OCI-M2 (cell line): ENCODE results near the gene CHRM1.
"Not testable (repeated sequence)": the region's sequence is repeated elsewhere in the genome, so short reads cannot be mapped to it uniquely, and the experiment has no call there.

ENCODE experiments used
- DNase-seq: peaks from one replicate; lab custom pipeline; 2025; ENCODE audit not compliant: unreplicated experiment; lab: John Stamatoyannopoulos, UW

CHRM1 gene

DNA sequence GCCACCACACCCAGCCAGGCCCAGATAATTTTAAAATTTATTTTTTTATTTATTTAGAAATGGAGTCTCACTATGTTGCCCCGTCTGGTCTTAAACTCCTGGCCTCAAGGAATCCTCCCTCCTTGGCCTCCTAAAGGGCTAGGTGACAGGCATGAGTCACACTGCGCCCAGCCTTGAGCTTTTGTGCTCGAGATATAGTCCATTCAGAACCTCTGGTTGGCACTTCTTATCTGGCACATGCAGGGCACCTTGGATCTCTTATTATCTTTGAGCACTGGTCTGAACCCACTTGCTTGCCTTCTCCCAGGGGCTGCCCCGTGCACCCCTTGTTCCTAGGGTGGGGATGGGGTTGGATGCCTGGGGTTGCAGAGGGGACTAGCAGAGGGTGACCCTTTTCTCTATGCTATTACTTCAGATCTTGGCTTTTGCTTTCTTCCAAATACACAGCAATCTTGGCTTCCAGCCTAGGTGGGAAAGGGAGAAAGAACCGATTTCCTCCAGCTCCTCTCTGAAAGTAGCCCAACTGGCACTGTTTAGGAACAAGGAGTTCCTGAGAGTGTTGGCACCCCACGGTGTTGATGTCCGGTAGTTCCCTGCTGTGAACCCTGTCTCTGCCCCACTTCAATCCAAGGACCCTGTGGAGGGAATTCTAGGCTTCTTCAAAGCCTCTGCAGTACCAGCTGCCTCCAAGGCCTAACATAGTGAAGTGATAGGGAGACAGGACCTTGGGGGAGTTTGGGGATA lies 41.8 kb downstream of the CHRM1 start:
- DNase-seq = no peak

DNA sequence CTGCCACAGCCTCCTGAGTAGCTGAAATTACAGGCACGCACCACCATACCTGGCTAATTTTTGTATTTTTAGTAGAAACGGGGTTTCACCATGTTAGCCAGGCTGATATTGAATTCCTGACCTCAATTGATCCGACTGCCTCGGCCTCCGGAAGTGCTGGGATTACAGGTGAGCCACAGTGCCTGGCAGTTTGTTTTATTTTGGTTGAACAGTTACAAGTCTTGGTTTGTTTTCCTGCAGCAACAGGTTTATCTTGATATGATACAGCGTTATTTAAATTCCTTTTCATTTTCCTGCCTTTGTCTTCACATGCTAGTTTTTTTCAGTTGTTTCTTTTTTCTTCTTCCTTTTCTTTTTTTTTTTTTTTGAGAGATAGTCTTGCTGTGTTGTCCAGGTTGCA lies 44.5 kb downstream of the CHRM1 start:
- DNase-seq = no peak

DNA sequence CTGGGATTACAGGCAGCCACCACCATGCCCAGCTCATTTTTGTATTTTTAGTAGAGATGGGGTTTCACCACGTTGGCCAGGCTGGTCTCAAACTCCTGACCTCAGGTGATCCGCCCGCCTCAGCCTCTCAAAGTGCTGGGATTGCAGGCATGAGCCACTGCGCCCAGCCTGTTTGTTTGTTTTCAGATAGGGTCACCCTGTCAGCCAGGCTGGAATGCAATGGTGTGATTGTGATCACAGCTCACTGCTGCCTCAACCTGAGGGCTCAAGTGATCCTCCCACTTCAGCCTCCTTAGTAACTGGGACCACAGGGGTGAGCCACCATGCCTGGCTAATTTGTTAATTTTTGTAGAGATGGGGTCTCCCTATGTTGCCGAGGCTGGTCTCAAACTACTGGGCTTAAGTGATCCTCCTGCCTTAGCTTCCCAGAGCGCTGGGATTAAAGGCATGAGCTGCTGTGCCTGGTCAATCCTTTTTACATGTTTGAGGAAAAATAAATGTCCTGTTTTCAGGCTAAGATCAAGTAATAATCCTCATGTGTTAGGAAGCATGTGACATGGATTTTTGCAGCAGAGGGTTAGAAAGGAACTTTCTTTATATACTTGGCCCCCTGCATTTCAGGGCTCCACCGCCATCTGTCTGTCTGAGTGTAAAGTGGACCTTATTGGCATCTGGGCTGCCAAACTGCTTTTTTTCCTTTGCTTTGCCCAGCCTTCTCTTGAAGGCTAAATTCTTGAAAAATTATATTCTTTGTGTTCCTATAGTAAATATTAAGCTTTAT lies 45.3 kb downstream of the CHRM1 start:
- no peak for DNase-seq

- DNase-seq = no peak
Observed at GRCh38 chr11:62874851-62875250, 46.3 kb downstream of the CHRM1 start.

- DNase-seq = no peak
Observed at GRCh38 chr11:62865635-62866034, 55.5 kb downstream of the CHRM1 start.

- DNase-seq = no peak
Observed at GRCh38 chr11:62863687-62864335, 57.4 kb downstream of the CHRM1 start.

DNA sequence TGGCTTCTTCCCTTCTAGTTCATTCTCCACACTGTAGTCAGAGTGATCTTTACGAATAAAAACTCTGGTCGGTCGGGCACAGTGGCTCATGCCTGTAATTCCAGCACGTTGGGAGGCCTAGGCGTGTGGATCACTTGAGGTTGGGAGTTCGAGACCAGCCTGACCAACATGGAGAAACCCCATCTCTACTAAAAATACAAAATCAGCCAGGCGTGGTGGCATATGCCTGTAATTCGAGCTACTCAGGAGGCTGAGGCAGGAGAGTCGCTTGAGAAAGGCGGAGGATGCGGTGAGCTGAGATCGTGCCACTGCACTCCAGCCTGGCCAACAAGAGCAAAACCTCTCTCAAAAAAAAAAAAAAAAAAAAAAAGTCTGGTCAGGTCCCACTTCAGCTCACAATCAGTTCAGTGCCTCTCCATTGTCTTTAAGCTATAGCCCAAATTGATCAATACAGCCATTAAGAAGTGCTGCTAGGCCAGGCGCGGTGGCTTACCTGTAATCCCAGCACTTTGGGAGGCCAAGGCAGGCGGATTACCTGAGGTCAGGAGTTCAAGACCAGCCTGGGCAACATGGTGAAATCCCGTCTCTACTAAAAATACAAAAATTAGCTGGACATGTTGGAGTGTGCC lies 59.5 kb downstream of the CHRM1 start:
- DNase-seq = not testable (repeated sequence)

DNA sequence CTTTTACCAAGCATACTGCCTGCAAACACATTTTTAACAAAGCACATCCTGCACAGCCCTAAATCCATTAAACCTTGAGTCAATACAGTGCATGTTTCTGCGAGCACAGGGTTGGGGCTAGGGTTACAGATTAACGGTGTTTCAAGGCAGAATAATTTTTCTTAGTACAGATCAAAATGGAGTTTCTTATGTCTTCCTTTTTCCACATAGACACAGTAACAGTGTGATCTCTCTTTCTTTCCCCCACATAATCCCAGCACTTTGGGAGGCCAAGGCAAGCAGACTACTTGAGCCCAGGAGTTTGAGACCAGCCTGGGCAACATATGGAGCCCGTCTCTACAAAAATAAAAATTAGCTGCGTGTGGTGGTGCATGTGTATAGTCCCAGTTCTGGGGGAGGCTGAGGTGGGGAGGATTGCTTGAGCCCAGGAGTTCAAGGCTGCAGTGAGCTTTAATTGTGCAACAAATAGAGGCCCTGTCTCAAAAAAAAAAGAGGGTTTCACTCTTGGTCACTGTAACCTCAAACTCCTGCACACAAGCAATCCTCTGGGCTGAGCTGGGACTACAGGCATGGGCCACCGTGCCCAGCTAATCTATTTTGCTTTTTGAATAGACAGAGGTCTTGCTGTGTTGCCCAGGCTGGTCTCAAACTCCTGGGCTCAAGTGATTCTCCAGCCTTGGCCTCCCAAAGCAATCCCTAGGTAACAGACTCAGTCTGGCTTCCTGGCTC lies 60.2 kb downstream of the CHRM1 start:
- DNase-seq = no peak

- DNase-seq = not testable (repeated sequence)
Observed at GRCh38 chr11:62859281-62859703, 61.9 kb downstream of the CHRM1 start.
